T follicular helper cell (primary cell): ENCODE measurements around the gene GPX4.
A peak's percentile ranks its signal among the peaks of the same experiment; 100 is the strongest.

Experiments used
- DNase-seq: peaks from one replicate; pipeline ENCODE4 v3.0.0-alpha.2; 2020; ENCODE audit warnings: low read depth
- total RNA-seq, 2 experiments: gene quantifications; one replicate each; lab custom pipeline; 2026; lab: John Stamatoyannopoulos, UW

GPX4 gene
- total RNA-seq = 98.6 to 139 reads per million in 2 experiments

- peak; percentile 99 for DNase-seq
Observed at GRCh38 chr19:1103708-1104310, at the start of gene GPX4. Gene GPX4 (plus strand): TSS chr19:1103994. CDS start chr19:1104044, 50 bp downstream.

- no peak for DNase-seq
Observed at GRCh38 chr19:1054102-1055027, 49.4 kb upstream of the GPX4 start.

GRCh38 chr19:1055028-1055425 lies 48.8 kb upstream of the GPX4 start:
- DNase-seq = no peak

- no peak for DNase-seq
Observed at GRCh38 chr19:1055886-1056620, 47.7 kb upstream of the GPX4 start.

- no peak for DNase-seq
Observed at GRCh38 chr19:1057176-1057855, 46.5 kb upstream of the GPX4 start.

- DNase-seq = no peak
Observed at GRCh38 chr19:1058112-1058511, 45.7 kb upstream of the GPX4 start.

- DNase-seq = no peak
Observed at GRCh38 chr19:1060689-1061088, 43.1 kb upstream of the GPX4 start.

GRCh38 chr19:1061987-1062386 lies 41.8 kb upstream of the GPX4 start:
- no peak for DNase-seq

- DNase-seq = no peak
Observed at GRCh38 chr19:1062387-1063029, 41.3 kb upstream of the GPX4 start.

GRCh38 chr19:1063030-1063908 lies 40.5 kb upstream of the GPX4 start:
- DNase-seq = peak; percentile 73

GRCh38 chr19:1063909-1064660 lies 39.7 kb upstream of the GPX4 start:
- no peak for DNase-seq

GRCh38 chr19:1064661-1065605 lies 38.9 kb upstream of the GPX4 start:
- peak; percentile 59 for DNase-seq

GRCh38 chr19:1065606-1066109 lies 38.1 kb upstream of the GPX4 start:
- DNase-seq = no peak

- no peak for DNase-seq
Observed at GRCh38 chr19:1066251-1066747, 37.5 kb upstream of the GPX4 start.

- DNase-seq = peak; percentile 76
Observed at GRCh38 chr19:1066748-1067340, 37.0 kb upstream of the GPX4 start, which contains the start of gene ARHGAP45. Gene ARHGAP45 (plus strand): TSS chr19:1067167. CDS start chr19:1067406, 239 bp downstream.

GRCh38 chr19:1067341-1067957 lies 36.3 kb upstream of the GPX4 start:
- DNase-seq = peak; percentile 66
